GM12878 (cell line): ENCODE measurements around the gene NFKBIZ.

Source experiments
- FOXM1 ChIP-seq: IDR thresholded peaks from 2 replicates; pipeline ENCODE4 v1.6.1; 2012; ENCODE audit warnings: low read depth, mild to moderate bottlenecking, inconsistent platforms, low read length, moderate library complexity
- NFYB ChIP-seq: IDR thresholded peaks from 2 replicates; pipeline ENCODE4 v1.6.1; 2011; ENCODE audit warnings: low read depth, mild to moderate bottlenecking, low read length, improper control_type of control experiment, moderate library complexity; ENCODE audit not compliant: insufficient read depth

DNA sequence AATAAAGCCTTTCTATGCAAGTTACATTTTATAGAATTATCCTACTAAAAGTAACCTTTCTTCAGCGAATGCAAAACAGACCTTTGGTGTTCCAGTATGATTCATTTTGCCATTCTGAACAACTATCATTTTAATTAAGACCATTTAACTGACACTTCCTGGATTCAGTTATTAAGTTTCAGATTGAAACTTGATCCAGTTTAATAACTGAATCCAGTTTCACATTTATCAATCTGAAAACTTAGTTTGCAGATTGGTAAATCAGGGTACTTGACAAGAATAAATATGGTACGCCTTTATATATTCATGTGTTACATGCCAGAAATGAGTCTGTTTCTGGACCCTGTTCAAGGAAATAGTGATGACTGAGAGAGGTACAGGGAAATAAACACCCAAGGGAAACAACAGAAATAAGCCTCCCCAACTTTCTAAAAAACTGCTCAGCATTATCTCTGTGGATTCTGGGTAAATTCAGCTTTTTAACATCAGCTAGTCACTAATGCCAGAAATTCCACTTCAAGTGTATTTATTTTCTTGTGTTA, 23.3 kb upstream of the NFKBIZ start:
- TF ChIP-seq FOXM1 (no peak), NFYB (no peak)
